HG02623 (cell line): ENCODE measurements around the gene CCDC8.
"Not testable (repeated sequence)": the region's sequence is repeated elsewhere in the genome, so short reads cannot be mapped to it uniquely, and the experiment has no call there.

Source experiments
- ATAC-seq: cut with Tn5 transposase; IDR thresholded peaks from one replicate; pipeline ENCODE4 v1.9.1; 2021; ENCODE audit warnings: moderate library complexity; ENCODE audit not compliant: unreplicated experiment

The CCDC8 gene

GRCh38 chr19:46383846-46384245 lies 29.5 kb downstream of the CCDC8 start:
- ATAC-seq, result no peak

- no peak for ATAC-seq
Observed at GRCh38 chr19:46383171-46383815, 30.1 kb downstream of the CCDC8 start.

GRCh38 chr19:46381756-46382345 lies 31.5 kb downstream of the CCDC8 start:
- no peak for ATAC-seq

DNA sequence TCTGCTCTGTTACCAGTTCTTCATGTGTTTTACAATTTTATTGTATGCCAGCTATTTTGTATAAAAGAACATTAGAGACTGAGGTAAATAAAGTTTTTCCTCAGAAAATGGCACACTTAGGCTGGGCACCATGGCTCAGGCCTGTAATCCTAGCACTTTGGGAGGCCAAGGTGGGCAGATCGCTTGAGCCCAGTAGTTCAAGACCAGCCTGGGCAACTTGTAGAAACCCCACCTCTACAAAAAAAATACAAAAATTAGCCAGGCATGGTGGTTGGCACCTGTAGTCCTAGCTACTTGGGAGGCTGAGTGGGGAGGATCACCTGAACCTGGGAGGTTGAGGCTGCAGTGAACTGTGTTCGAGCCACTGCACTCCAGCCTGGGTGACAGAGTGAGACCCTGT lies 32.0 kb downstream of the CCDC8 start:
- ATAC-seq, result no peak

- ATAC-seq, result no peak
Observed at GRCh38 chr19:46380690-46381089, 32.7 kb downstream of the CCDC8 start.

DNA sequence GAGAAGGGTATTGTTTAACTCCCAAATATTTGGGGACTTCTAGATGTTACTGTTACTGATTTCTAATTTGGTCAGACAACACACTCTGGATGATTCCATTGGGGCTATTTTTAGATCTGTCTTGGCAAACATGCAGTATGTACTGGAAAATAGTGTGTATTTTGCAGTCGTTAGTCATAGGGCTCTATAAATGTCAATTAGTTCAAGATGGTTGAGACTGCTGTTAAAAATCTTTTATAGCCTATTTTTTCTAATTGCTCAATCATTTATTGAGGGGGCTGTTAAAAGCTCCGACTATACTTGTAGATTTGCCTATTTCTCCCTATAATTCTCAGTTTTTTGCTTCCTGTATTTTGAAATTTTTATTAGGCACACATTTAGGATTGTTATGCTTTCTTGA lies 35.1 kb downstream of the CCDC8 start:
- ATAC-seq, result no peak

- no peak for ATAC-seq
Observed at GRCh38 chr19:46376241-46377153, 36.9 kb downstream of the CCDC8 start.

DNA sequence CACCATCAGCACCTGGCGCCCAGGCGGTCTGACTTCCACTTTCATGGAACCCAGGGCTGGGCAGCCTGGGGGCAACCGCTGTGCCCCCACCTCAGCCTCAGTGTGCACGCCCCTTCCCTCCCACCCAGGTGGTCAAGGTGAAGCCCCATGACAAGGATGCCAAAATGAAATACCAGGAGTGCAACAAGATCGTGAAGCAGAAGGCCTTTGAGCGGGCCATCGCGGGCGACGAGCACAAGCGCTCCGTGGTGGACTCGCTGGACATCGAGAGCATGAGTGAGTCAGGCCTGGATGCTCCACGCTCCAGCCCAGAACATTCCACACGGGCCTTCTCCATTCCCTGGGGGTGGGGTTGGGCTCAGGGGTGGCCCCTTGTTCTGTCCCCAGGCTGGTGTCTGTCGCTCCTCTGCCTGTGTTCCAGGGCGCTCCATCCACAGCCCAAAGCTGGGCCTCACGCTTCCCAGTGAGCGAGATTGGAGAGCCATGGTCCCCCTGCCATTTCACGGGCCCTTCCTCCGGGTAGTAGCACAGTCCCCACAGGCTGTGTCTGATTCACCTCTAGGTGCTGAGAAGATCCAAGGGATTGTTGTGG lies 37.8 kb downstream of the CCDC8 start:
- ATAC-seq, result not testable (repeated sequence)

GRCh38 chr19:46374536-46375475 lies 38.6 kb downstream of the CCDC8 start:
- ATAC-seq, result no peak

DNA sequence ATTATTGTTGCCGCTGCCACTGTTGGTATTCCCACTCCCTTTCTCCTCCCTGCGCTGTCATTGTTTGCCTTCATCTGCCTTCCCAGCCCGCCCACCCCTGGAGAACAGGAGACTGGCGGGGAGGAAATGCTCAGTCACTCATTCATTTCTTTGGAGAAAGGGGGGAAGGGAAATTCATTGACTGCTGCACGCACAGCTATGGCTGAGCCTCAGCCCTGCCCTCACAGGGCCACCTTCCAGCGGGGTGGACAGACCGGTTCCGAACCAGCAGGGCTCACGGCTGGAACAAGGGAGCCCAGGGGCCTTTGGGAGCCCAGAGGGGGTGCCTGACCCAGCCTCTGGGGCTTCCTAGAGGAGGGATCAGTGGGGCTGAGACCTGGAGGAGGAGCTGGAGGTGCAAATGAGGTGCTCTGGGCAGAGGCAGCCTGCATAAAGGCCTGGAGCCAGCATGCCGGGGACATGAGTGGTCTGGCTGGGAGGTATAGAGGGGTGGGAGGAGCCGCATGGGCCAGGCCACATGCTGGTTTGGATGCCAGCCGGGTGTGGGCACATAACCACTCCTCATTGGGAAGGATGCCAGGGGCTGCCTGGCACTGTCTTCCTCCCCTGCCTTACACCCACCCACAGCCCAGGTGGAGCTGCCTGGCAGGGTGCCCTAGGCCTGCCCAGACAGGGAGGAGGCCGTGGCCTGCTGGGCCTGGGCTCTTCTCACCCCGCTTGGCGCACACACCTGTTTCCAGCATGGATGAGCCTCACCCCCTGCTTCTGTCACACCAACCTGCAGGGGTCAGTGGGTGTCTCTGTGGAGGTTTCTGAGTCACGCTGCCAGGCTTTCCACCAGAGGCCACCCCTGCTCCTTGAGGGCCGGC lies 39.6 kb downstream of the CCDC8 start:
- no peak for ATAC-seq

DNA sequence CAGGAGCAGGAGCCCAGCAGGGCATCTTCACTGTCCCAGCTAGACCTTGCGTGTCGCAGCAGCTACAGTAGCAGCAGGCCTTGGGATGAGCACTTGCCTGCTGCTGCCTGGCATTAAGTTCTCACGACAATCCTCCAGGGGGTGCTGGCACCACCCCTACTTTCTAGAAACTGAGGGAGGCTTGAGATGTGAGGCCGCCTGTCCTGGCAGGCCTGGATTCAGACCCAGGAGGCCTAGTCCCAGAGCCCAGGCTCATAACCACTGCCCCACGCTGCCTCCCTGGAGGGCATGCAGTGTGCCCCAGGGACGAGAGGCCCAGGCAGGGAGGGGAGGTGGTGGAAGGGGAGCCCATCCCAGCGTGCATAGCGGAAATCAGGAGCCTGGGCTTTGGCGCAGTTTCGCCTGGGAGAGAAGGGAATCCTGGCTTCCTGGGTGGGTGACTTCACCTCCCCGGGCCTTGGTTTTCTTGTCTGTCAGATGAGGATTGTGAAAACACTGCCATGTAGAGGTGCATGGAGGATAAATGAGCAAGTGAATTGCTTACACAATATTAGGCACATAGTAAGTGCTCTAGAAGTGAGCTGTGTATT lies 40.4 kb downstream of the CCDC8 start:
- no peak for ATAC-seq

GRCh38 chr19:46371371-46371901 lies 41.9 kb downstream of the CCDC8 start:
- ATAC-seq, result no peak

DNA sequence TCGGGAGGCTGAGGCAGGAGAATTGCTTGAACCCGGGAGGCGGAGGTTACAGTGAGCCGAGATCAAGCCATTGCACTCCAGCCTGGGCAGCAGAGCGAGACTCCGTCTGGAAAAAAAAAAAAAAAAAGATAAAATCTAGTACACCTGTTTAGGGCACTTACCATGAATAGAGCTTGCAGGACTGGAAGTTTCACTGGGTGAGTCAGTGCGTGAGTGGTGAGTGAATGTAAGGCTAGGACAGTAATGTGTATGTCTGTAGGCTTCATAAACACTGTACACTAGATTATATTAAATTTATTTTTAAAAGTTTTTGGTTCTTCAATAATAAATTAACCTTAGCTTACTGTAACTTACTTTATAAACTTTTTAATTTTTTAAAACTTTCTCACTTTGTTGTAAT lies 43.5 kb downstream of the CCDC8 start:
- ATAC-seq, result no peak

DNA sequence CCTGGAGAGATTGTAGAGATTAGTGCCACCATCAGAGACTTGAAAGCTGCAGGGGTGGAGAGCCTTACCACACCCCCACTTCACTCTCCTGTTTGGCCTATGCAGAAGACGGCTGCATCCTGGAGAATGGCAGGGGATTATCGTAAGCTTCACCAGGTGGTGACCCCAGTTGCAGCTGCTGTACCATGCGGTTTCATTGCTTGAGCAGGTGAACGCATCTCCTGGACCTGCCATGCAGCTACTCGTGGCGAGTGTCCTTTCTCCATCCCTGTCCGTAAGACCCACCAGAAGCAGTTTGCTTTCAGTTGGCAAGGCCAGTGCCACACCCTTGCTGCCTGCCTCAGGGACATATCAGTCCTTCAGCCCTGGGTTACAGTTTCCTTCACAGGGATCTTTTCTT lies 45.2 kb downstream of the CCDC8 start:
- no peak for ATAC-seq

GRCh38 chr19:46367426-46367825 lies 45.9 kb downstream of the CCDC8 start:
- ATAC-seq, result no peak

DNA sequence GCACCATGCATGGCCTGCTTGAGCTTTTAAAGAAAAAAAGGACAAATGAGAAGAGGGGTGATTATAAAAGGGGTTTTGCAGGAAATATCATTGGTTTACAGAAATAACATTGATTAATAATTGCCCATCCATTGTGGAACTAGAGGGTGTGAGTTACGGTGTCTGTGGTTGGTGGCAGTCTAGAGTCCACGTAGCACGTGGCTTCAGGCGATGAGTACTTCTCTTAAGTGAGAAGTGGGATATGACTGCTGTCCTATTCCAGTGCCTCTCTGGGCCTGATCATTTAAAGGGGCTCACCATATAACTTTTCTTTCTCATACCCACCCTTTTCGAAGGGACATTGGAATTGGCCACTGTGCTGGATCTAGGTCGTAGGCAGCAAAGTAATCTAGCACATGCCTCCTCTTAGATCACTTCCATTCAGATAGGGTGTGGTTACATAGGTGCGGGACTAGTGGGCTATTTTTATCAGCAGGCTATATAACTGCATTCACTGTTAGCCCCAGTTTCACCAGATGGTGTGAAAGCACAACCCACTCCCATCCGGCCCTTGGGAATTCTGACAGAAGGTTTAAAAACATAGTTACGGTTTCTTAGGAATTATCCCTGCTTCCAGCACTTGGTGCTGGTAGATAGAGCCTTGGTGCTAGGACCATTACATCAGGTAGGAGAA lies 46.6 kb downstream of the CCDC8 start:
- ATAC-seq, result no peak

GRCh38 chr19:46365561-46365960 lies 47.8 kb downstream of the CCDC8 start:
- no peak for ATAC-seq

DNA sequence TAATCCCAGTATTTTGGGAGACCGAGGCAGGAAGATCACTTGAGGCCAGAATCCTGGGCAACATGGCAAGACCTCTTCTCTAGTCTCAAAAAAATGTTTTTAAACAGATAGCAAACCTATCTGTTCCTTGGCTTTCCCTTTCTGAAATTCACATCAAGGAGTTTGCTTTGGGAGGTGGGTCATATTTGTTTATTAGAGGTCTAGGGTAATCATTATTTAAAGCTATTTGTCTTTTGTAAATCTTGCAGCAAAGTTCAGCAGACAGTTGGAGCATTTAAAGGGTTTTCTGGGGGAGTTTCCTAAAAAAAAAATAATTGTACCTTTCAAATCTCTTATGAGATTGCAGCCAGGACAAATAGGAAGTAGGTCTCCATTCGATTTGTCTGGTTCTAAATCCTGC lies 49.0 kb downstream of the CCDC8 start:
- ATAC-seq, result no peak
